Measurements from ENCODE around the gene PCDHGC3. TPM values are rescaled to one million over a fixed set of nuclear protein-coding genes. Genes with fewer than 3 reads are reported as not detected.

Gene PCDHGC3
- total RNA-seq, 1 experiment from 2014 or later: 1.2 TPM

DNA sequence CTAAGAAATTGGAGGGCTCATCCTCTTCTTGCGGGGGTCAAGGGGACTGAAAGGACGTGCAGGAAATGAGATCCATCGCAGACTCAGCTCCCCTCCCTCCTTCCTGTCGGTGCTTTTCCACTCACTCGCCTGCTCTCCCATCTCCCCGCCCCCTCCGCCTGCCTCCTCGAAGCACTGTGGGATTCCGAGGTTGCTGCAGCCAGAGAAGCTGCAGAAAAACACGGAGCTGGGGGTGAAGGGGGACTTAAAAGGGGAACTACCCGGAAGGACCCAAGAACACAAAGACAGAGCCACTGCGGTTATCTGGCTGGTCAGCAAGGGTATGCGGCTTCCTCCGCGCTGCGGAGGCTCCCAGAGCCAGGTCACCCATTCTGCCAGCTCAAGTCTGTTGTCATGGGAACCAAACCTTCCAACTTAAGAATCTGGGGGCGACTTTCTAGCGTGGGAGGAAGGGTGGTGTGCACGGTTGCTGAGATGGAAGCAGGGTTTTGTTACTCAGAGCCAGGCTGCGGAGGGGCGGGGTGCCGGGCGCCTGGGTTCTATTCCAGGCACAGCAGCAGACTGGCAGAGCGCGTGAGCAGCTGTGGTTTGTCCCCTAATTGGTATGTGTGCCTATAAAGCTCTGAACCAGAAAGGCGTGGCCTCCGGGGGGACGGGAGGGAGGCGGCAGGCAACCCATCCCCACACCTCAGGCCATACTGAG is 38.0 kb downstream of the PCDHGC3 start:
- Histone ChIP-seq H3K9ac (ENCODE audit: low read length) (no peak overlapping the region), H3K9me3 (ENCODE audit: control insufficient read depth in 1 of 2, insufficient read depth in 1 of 2, low read depth in 1 of 2, low read length in 2 of 2) (no peaks in the 10 kb centered on the region), H3K79me2 (ENCODE audit: insufficient read depth, low read length) (no peaks in the 10 kb centered on the region), H4K20me1 (ENCODE audit: insufficient read depth) (no peaks in the 10 kb centered on the region), H3K27me3 (ENCODE audit: insufficient read depth, low read length) (no peaks in the 10 kb centered on the region), H3K4me3 (replicated peaks in 1 of 2; ENCODE audit: low read depth in 1 of 2, low read length in 2 of 2) (no peak overlapping the region), H2AFZ (ENCODE audit: low read depth, low read length, poor library complexity, severe bottlenecking) (no peak overlapping the region), H3K9me2 (ENCODE audit: insufficient read depth) (no peaks in the 10 kb centered on the region), H3K4me2 (ENCODE audit: low read length) (no peak overlapping the region), H3K27ac (ENCODE audit: low read depth, low read length) (no peak overlapping the region), H3K4me1 (ENCODE audit: control insufficient read depth in 1 of 2, insufficient read depth in 2 of 2, low read length in 2 of 2) (peaks cover 0 to 14% of the 10 kb centered on the region in 2 experiments; a peak in 2 of 4 replicates), H3K36me3 (ENCODE audit: control insufficient read depth in 1 of 2, insufficient read depth in 2 of 2, low read length in 2 of 2) (peaks cover 2 to 14% of the 10 kb centered on the region in 2 experiments; a peak in 1 of 4 replicates)
- ChIA-PET POLR2A (no interaction called here), RAD21 (ENCODE audit: low non-redundant PET in 1 of 2, low total read pairs in 2 of 2, uncharacterized antibody in 2 of 2, unreplicated experiment in 2 of 2) (no interaction called here), CTCF (interaction anchor here (0.5 to 3.2 kb wide), 4 partner anchors 10 to 303 kb away, joined by 3 to 15 read pairs (median 7); partner anchors contain the start of gene PCDHGA10)
- intact Hi-C loops (cut with micrococcal nuclease): loop anchor here (2.0 kb wide), 1 partner anchor 101 kb away; the partner anchor contains the start of gene PCDHGA10
- DNase-seq (ENCODE audit: low read depth, low spot score) (no peak), ATAC-seq (no peak)
- TF ChIP-seq, protein P1, sequence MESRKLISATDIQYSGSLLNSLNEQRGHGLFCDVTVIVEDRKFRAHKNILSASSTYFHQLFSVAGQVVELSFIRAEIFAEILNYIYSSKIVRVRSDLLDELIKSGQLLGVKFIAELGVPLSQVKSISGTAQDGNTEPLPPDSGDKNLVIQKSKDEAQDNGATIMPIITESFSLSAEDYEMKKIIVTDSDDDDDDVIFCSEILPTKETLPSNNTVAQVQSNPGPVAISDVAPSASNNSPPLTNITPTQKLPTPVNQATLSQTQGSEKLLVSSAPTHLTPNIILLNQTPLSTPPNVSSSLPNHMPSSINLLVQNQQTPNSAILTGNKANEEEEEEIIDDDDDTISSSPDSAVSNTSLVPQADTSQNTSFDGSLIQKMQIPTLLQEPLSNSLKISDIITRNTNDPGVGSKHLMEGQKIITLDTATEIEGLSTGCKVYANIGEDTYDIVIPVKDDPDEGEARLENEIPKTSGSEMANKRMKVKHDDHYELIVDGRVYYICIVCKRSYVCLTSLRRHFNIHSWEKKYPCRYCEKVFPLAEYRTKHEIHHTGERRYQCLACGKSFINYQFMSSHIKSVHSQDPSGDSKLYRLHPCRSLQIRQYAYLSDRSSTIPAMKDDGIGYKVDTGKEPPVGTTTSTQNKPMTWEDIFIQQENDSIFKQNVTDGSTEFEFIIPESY (IDR thresholded peaks at IDR 0.05; ENCODE audit: extremely low read depth, insufficient replicate concordance, low read length): no peak
- TF ChIP-seq EZH2 (IDR thresholded peaks at IDR 0.05) (no peak), EGR1 (IDR thresholded peaks at IDR 0.05; ENCODE audit: low read depth) (no peak), ZFX (IDR thresholded peaks at IDR 0.05) (no peak), ZNF274 (IDR thresholded peaks at IDR 0.05; ENCODE audit: low read depth, low read length) (no peak), ELF1 (IDR thresholded peaks at IDR 0.05; ENCODE audit: borderline replicate concordance, low read depth) (no peak), EZH2phosphoT487 (IDR thresholded peaks at IDR 0.05; ENCODE audit: borderline replicate concordance) (no peak), YY1 (IDR thresholded peaks at IDR 0.05; ENCODE audit: extremely low read depth, insufficient replicate concordance, low read depth, low read length) (no peak), FOSL1 (IDR thresholded peaks at IDR 0.05; ENCODE audit: low read depth) (no peak), POLR2A (IDR thresholded peaks at IDR 0.05; ENCODE audit: borderline replicate concordance, extremely low read depth, insufficient read depth, insufficient read length) (no peak), CEBPB (IDR thresholded peaks at IDR 0.05; ENCODE audit: low read depth) (no peak), RAD21 (IDR thresholded peaks at IDR 0.05; ENCODE audit: low read depth) (no peak), POLR2AphosphoS5 (IDR thresholded peaks at IDR 0.05; ENCODE audit: low read depth, low read length) (no peak), CBX3 (IDR thresholded peaks at IDR 0.05; ENCODE audit: low read depth) (no peak), JUND (IDR thresholded peaks at IDR 0.05) (no peak), SP1 (IDR thresholded peaks at IDR 0.05; ENCODE audit: low read depth) (no peak)
- TF ChIP-seq, protein P2, sequence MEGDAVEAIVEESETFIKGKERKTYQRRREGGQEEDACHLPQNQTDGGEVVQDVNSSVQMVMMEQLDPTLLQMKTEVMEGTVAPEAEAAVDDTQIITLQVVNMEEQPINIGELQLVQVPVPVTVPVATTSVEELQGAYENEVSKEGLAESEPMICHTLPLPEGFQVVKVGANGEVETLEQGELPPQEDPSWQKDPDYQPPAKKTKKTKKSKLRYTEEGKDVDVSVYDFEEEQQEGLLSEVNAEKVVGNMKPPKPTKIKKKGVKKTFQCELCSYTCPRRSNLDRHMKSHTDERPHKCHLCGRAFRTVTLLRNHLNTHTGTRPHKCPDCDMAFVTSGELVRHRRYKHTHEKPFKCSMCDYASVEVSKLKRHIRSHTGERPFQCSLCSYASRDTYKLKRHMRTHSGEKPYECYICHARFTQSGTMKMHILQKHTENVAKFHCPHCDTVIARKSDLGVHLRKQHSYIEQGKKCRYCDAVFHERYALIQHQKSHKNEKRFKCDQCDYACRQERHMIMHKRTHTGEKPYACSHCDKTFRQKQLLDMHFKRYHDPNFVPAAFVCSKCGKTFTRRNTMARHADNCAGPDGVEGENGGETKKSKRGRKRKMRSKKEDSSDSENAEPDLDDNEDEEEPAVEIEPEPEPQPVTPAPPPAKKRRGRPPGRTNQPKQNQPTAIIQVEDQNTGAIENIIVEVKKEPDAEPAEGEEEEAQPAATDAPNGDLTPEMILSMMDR (IDR thresholded peaks at IDR 0.05 in 2 of 3, conservative IDR thresholded peaks at IDR 0.05 in 1 of 3; ENCODE audit: borderline replicate concordance in 1 of 3, insufficient read depth in 1 of 3, low read depth in 2 of 3, low read length in 2 of 3): no peak
- TF ChIP-seq, protein P3, sequence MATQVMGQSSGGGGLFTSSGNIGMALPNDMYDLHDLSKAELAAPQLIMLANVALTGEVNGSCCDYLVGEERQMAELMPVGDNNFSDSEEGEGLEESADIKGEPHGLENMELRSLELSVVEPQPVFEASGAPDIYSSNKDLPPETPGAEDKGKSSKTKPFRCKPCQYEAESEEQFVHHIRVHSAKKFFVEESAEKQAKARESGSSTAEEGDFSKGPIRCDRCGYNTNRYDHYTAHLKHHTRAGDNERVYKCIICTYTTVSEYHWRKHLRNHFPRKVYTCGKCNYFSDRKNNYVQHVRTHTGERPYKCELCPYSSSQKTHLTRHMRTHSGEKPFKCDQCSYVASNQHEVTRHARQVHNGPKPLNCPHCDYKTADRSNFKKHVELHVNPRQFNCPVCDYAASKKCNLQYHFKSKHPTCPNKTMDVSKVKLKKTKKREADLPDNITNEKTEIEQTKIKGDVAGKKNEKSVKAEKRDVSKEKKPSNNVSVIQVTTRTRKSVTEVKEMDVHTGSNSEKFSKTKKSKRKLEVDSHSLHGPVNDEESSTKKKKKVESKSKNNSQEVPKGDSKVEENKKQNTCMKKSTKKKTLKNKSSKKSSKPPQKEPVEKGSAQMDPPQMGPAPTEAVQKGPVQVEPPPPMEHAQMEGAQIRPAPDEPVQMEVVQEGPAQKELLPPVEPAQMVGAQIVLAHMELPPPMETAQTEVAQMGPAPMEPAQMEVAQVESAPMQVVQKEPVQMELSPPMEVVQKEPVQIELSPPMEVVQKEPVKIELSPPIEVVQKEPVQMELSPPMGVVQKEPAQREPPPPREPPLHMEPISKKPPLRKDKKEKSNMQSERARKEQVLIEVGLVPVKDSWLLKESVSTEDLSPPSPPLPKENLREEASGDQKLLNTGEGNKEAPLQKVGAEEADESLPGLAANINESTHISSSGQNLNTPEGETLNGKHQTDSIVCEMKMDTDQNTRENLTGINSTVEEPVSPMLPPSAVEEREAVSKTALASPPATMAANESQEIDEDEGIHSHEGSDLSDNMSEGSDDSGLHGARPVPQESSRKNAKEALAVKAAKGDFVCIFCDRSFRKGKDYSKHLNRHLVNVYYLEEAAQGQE (IDR thresholded peaks at IDR 0.05; ENCODE audit: low read depth): no peak
- TF ChIP-seq, protein P4, sequence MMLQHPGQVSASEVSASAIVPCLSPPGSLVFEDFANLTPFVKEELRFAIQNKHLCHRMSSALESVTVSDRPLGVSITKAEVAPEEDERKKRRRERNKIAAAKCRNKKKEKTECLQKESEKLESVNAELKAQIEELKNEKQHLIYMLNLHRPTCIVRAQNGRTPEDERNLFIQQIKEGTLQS (IDR thresholded peaks at IDR 0.05): no peak
- TF ChIP-seq, protein P5, sequence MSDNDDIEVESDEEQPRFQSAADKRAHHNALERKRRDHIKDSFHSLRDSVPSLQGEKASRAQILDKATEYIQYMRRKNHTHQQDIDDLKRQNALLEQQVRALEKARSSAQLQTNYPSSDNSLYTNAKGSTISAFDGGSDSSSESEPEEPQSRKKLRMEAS (IDR thresholded peaks at IDR 0.05): no peak
- no TSS peak for BruUV-seq (replicated peaks)
